ENCODE results near the gene TSACC. TPM values are rescaled to one million over a fixed set of nuclear protein-coding genes. Genes with fewer than 3 reads are reported as not detected.

TSACC gene
- total RNA-seq, 2 experiments from 2014 or later, result 0.72 TPM; not detected in 1

DNA sequence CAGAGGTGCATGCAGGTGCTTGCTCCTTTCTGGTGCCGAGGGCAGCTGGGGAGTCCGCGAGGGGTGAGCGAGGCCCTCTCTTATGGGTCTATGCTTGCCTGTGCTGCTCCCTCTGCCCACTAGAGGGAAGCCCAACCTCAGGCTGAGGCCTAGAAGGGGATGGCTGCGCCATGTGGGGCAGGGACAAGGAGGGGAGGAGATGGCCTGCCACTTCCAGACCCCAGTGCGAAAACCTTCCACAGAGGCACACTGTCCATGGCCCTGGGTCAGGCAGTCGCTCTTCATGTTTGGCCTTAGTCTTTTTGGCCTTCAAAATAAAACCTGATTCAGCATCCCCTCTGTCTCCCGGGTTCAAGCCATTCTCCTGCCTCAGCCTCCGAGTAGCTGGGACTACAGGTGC, 44.7 kb downstream of the TSACC start:
- CTCF ChIA-PET, result interaction anchor here (0.6 to 8.6 kb wide), 12 partner anchors 12 to 241 kb away, joined by 3 to 420 read pairs (median 22); partner anchors contain the start of gene RHBG
- peaks cover 4% of the 10 kb centered on the region for H3K4me1 Mint-ChIP-seq (ENCODE audit: low read depth)
- POLR2A ChIA-PET, result interaction anchor here (1.6 kb wide), 1 partner anchor 63 kb away, joined by 6 read pairs; no protein-coding TSS in a partner anchor
- intact Hi-C loops (cut with micrococcal nuclease), result no loop called here
- H3K27ac Mint-ChIP-seq, result no peak overlapping the region
- peak; percentile 92 for ATAC-seq
- H3K9me3 Mint-ChIP-seq, result no peaks in the 10 kb centered on the region
- TF ChIP-seq, protein P1, sequence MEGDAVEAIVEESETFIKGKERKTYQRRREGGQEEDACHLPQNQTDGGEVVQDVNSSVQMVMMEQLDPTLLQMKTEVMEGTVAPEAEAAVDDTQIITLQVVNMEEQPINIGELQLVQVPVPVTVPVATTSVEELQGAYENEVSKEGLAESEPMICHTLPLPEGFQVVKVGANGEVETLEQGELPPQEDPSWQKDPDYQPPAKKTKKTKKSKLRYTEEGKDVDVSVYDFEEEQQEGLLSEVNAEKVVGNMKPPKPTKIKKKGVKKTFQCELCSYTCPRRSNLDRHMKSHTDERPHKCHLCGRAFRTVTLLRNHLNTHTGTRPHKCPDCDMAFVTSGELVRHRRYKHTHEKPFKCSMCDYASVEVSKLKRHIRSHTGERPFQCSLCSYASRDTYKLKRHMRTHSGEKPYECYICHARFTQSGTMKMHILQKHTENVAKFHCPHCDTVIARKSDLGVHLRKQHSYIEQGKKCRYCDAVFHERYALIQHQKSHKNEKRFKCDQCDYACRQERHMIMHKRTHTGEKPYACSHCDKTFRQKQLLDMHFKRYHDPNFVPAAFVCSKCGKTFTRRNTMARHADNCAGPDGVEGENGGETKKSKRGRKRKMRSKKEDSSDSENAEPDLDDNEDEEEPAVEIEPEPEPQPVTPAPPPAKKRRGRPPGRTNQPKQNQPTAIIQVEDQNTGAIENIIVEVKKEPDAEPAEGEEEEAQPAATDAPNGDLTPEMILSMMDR (IDR thresholded peaks at IDR 0.05), result peak; percentile 82
- no peaks in the 10 kb centered on the region for H3K36me3 Mint-ChIP-seq (ENCODE audit: low read depth)
- peak; percentile 79 for DNase-seq
- peaks cover 14% of the 10 kb centered on the region for H3K27me3 Mint-ChIP-seq
- no peak overlapping the region for H3K4me3 Mint-ChIP-seq

DNA sequence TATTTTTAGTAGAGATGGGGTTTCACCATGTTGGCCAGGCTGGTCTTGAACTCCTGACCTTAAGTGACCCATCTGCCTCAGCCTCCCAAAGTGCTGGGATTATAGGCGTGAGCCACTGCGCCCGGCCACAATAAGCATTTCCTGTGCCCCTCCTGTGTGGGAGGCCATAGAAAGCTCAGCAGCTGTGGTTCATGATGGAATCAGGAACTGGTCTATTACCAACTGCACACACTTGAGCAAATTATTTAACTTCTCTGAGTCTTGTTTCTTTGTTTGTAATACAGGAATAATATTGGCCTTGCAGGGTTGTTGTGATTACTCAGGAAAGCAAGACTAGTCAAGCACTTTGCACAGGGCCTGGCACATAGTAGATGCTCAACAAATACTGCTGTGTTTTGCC, 45.7 kb downstream of the TSACC start:
- DNase-seq (no peak), ATAC-seq (no peak)
- Mint-ChIP-seq H3K9me3 (no peaks in the 10 kb centered on the region), H3K27me3 (peaks cover 21% of the 10 kb centered on the region), H3K4me3 (no peak overlapping the region), H3K4me1 (ENCODE audit: low read depth) (peaks cover 4% of the 10 kb centered on the region), H3K27ac (no peak overlapping the region), H3K36me3 (ENCODE audit: low read depth) (no peaks in the 10 kb centered on the region)
- ChIA-PET POLR2A (interaction anchor here (0.8 to 1.6 kb wide), 2 partner anchors 62 to 239 kb away, joined by 3 to 6 read pairs; no protein-coding TSS in a partner anchor), CTCF (interaction anchor here (1.5 to 8.6 kb wide), 10 partner anchors 12 to 259 kb away, joined by 3 to 420 read pairs (median 72); partner anchors contain the start of genes BCAN and RHBG)
- intact Hi-C loops (cut with micrococcal nuclease), result no loop called here
- TF ChIP-seq, protein P1 (IDR thresholded peaks at IDR 0.05), result no peak

DNA sequence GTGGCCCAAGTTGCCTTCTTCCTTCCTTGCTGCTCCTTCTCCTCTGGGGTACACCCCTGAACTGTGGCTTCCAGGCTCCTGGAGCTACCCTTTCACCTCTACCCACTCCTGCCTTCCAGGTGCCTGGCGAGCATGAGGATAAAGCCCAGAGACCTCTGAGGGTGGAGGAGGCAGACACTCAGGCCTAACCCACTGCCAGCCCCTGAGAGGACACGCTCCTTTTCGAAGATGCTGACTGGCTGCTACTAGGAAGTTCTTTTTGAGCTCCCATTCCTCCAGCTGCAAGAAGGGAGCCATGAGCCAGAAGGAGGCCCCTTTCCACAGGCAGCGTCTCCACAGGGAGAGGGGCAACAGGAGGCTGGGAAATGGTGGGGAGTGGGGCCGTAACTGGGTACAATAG, 46.3 kb downstream of the TSACC start:
- Mint-ChIP-seq H3K4me1 (ENCODE audit: low read depth) (peaks cover 4% of the 10 kb centered on the region), H3K36me3 (ENCODE audit: low read depth) (no peaks in the 10 kb centered on the region), H3K9me3 (no peaks in the 10 kb centered on the region), H3K27me3 (peaks cover 26% of the 10 kb centered on the region), H3K27ac (no peak overlapping the region), H3K4me3 (no peak overlapping the region)
- intact Hi-C loops (cut with micrococcal nuclease), result loop anchor here (1.0 to 5.0 kb wide), 2 partner anchors 60 to 223 kb away; no protein-coding TSS in a partner anchor
- DNase-seq (no peak), ATAC-seq (no peak)
- CTCF ChIA-PET, result interaction anchor here (1.2 to 8.6 kb wide), 22 partner anchors 12 to 258 kb away, joined by 3 to 420 read pairs (median 22); partner anchors contain the start of genes BCAN, HAPLN2 and RHBG
- TF ChIP-seq, protein P1 (IDR thresholded peaks at IDR 0.05), result no peak
- POLR2A ChIA-PET, result interaction anchor here (0.8 to 1.6 kb wide), 3 partner anchors 28 to 238 kb away, joined by 3 to 6 read pairs (median 4); no protein-coding TSS in a partner anchor

DNA sequence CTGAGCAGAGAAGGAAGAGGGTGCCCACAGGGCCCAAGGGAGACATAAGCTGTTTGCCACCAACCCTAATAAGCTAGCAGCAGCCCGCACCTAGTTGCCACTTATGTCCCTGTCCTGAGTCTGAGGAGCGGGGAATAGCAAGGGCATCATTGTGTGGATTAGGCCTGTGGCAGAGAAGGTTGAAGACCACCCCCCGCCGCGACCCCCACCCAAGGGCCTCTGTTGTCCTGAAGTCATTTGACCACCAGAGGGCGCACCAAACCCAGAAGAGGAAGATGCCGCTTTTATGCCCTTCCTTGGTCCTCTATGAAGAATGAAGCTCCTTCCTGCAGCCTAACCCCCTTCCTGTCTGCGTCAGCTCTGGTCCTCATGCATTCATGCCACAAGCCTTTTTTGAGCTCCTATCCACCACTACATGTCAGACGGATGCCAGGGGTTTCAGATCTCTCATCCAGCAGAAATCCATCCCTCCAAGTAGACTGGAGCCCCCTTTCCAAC, 47.3 kb downstream of the TSACC start:
- peaks cover 33% of the 10 kb centered on the region for H3K27me3 Mint-ChIP-seq
- CTCF ChIA-PET, result interaction anchor here (0.6 to 8.6 kb wide), 83 partner anchors 8 to 452 kb away, joined by 3 to 420 read pairs (median 6); partner anchors contain the start of genes BCAN, GPATCH4, HAPLN2 and RHBG
- DNase-seq (peak; percentile 86), ATAC-seq (peak; percentile 81)
- intact Hi-C loops (cut with micrococcal nuclease), result loop anchor here (1.0 to 5.0 kb wide), 2 partner anchors 59 to 222 kb away; no protein-coding TSS in a partner anchor
- no peaks in the 10 kb centered on the region for H3K36me3 Mint-ChIP-seq (ENCODE audit: low read depth)
- TF ChIP-seq, protein P1 (IDR thresholded peaks at IDR 0.05), result peak; percentile 99
- H3K4me1 Mint-ChIP-seq (ENCODE audit: low read depth), result peaks cover 4% of the 10 kb centered on the region
- no peak overlapping the region for H3K4me3 Mint-ChIP-seq
- no peak overlapping the region for H3K27ac Mint-ChIP-seq
- no peaks in the 10 kb centered on the region for H3K9me3 Mint-ChIP-seq
- POLR2A ChIA-PET, result interaction anchor here (0.7 to 1.9 kb wide), 10 partner anchors 15 to 227 kb away, joined by 3 to 10 read pairs (median 4); no protein-coding TSS in a partner anchor

All from activated CD8-positive, alpha-beta T cell treated with anti-CD3 and anti-CD28 coated beads for 36 hours (primary cell).